ENCODE data around the gene GLI2.

GRCh38 chr2:120701096-120701495, 34.6 kb upstream of the GLI2 start:
- no peak for TF ChIP-seq CTCF (IDR thresholded peaks at IDR 0.05)
- no peak for TF ChIP-seq EZH2 (IDR thresholded peaks at IDR 0.05; ENCODE audit: borderline replicate concordance, insufficient read depth, low read depth, low read length, poor library complexity, severe bottlenecking)

Measured in B cell (primary cell).